Measurements from ENCODE around the gene TFAP2A.

Gene TFAP2A

DNA sequence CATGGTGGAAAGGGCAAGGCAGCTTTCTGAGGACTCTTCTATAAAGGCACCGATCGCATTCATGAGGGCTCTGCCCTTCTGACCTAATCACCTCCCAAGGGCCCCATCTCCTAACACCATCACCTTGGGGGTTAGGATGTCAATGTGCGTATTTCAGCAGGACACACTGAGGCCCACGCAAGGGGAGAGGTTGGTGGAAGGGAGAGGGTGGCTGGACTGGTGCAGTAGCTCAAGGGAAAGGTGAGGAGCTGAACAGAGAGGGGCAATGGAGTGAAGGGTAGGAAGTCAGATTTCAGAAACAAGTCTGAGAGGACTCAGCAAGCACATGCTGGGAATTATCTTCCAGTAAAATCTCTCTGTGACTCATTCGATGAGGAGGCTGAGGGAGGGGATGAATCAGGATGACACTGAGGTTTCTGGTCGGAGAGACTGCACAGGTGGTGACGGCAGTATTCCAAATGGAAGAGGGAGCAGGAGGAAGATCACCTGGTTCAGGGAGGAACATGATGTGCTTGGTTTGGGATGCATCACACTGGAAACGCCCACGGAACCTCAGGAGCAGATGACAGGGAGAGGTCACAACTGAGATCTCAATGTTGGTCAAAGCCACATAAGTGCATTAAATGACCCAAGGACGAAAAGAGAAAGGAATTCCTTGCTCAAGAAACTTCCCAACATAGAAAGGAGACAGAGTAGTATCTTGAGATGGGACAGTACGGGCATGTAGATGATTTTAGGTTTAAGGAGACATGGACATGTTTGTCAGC, 67.1 kb downstream of the TFAP2A start:
- H3K4me3 ChIP-seq (ENCODE audit: low read depth, low read length) = no peak overlapping the region
- TF ChIP-seq, protein P1, sequence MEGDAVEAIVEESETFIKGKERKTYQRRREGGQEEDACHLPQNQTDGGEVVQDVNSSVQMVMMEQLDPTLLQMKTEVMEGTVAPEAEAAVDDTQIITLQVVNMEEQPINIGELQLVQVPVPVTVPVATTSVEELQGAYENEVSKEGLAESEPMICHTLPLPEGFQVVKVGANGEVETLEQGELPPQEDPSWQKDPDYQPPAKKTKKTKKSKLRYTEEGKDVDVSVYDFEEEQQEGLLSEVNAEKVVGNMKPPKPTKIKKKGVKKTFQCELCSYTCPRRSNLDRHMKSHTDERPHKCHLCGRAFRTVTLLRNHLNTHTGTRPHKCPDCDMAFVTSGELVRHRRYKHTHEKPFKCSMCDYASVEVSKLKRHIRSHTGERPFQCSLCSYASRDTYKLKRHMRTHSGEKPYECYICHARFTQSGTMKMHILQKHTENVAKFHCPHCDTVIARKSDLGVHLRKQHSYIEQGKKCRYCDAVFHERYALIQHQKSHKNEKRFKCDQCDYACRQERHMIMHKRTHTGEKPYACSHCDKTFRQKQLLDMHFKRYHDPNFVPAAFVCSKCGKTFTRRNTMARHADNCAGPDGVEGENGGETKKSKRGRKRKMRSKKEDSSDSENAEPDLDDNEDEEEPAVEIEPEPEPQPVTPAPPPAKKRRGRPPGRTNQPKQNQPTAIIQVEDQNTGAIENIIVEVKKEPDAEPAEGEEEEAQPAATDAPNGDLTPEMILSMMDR (IDR thresholded peaks at IDR 0.05; ENCODE audit: insufficient read depth, low read length, missing control alignments) = no peak
- ChIA-PET POLR2A (no interaction called here), CTCF (no interaction called here)
- no peak for DNase-seq (ENCODE audit: low read depth, low spot score)
